IMR-90 (cell line): Measurements from ENCODE around the gene CHRNA1. TPM values are rescaled to one million over a fixed set of nuclear protein-coding genes. Genes with fewer than 3 reads are reported as not detected.

Experiments used
- ATAC-seq: fragments of 200-7000 bp; cut with Tn5 transposase; 2 replicates; pipeline ENCODE4 v1.9.1; 2020; ENCODE audit warnings: low read depth, mild to moderate bottlenecking, moderate library complexity
- BruUV-seq: library from RNA; stranded (reverse); fragments of 400-500 nt; replicated peaks from 2 replicates; lab custom pipeline; 2021; lab: Mats Ljungman, UMichigan
- CTCF ChIA-PET: fragments of 300-600 bp; formaldehyde crosslinking; extraction: SDS; loops from one replicate; lab custom pipeline; 2021; ENCODE audit warnings: antibody characterized with exemption; lab: Yijun Ruan, JAX
- POLR2A ChIA-PET: fragments of 300-600 bp; sonication (Branson Sonifier 250); formaldehyde crosslinking; loops from one replicate; lab custom pipeline; 2022; ENCODE audit warnings: antibody characterized with exemption; ENCODE audit not compliant: unreplicated experiment; lab: Charles Lee
- DNase-seq: peaks from one replicate; pipeline ENCODE4 v3.0.0; 2013
- H2AFZ ChIP-seq: replicated peaks from 2 replicates; pipeline ENCODE3; 2013; ENCODE audit warnings: low read length, mild to moderate bottlenecking; ENCODE audit not compliant: poor library complexity
- H2AK5ac ChIP-seq: 2 replicates; pipeline ENCODE4 v1.6.1; 2013; ENCODE audit warnings: low read depth, low read length, inconsistent platforms
- H2AK9ac ChIP-seq: replicated peaks from 2 replicates; pipeline ENCODE3; 2013; ENCODE audit warnings: mild to moderate bottlenecking, low read depth, low read length, moderate library complexity; ENCODE audit not compliant: poor library complexity
- H2BK120ac ChIP-seq: 2 replicates; pipeline ENCODE4 v1.6.1; 2013; ENCODE audit warnings: low read depth, low read length, inconsistent platforms
- H2BK15ac ChIP-seq: 3 replicates; pipeline ENCODE4 v1.6.1; 2013; ENCODE audit warnings: low read depth, low read length, inconsistent platforms
- H2BK20ac ChIP-seq: 2 replicates; pipeline ENCODE4 v1.6.1; 2013; ENCODE audit warnings: low read depth, mild to moderate bottlenecking, inconsistent platforms, low read length, moderate library complexity
- H2BK5ac ChIP-seq: 2 replicates; pipeline ENCODE4 v1.6.1; 2013; ENCODE audit warnings: mild to moderate bottlenecking, low read depth, low read length, inconsistent platforms; ENCODE audit not compliant: poor library complexity, severe bottlenecking
- H3K14ac ChIP-seq: replicated peaks from 2 replicates; pipeline ENCODE4 v1.6.1; 2013; ENCODE audit warnings: low read depth, low read length, inconsistent platforms
- H3K18ac ChIP-seq: 2 replicates; pipeline ENCODE4 v1.6.1; 2013; ENCODE audit warnings: low read depth, low read length, control low read depth
- H3K23ac ChIP-seq: 2 replicates; pipeline ENCODE4 v1.6.1; 2013; ENCODE audit warnings: low read depth, low read length, inconsistent platforms
- H3K27ac ChIP-seq: 2 replicates; pipeline ENCODE4 v1.5.1; 2013; ENCODE audit warnings: mild to moderate bottlenecking, control low read depth, low read length; ENCODE audit not compliant: insufficient read depth
- H3K27me3 ChIP-seq: 2 replicates; pipeline ENCODE4 v1.6.1; 2013; ENCODE audit warnings: low read length; ENCODE audit not compliant: control insufficient read depth, insufficient read depth
- H3K36me3 ChIP-seq: 2 replicates; pipeline ENCODE4 v1.6.1; 2013; ENCODE audit warnings: low read length, mixed read lengths; ENCODE audit not compliant: control insufficient read depth, insufficient read depth
- H3K4ac ChIP-seq: 2 replicates; pipeline ENCODE4 v1.6.1; 2013; ENCODE audit warnings: low read depth, low read length, inconsistent platforms
- H3K4me1 ChIP-seq: 2 replicates; pipeline ENCODE4 v1.6.1; 2013; ENCODE audit warnings: low read length, mixed read lengths; ENCODE audit not compliant: control insufficient read depth, insufficient read depth
- H3K4me2 ChIP-seq: 2 replicates; pipeline ENCODE4 v1.6.1; 2013; ENCODE audit warnings: low read depth, mild to moderate bottlenecking, control low read depth, low read length, moderate library complexity
- H3K4me3 ChIP-seq: 2 replicates; pipeline ENCODE4 v1.5.1; 2013; ENCODE audit warnings: low read depth, mild to moderate bottlenecking, control low read depth, low read length, moderate library complexity; ENCODE audit not compliant: insufficient read depth
- H3K56ac ChIP-seq: 2 replicates; pipeline ENCODE4 v1.6.1; 2013; ENCODE audit warnings: low read length, inconsistent platforms; ENCODE audit not compliant: insufficient read depth; ENCODE audit errors: extremely low read depth
- H3K79me1 ChIP-seq, 2 experiments: 2 replicates each; pipeline ENCODE4 v1.6.1; 2013; ENCODE audit warnings: low read length in 2 of 2, inconsistent platforms in 1 of 2, low read depth in 1 of 2
- H3K9ac ChIP-seq: 2 replicates; pipeline ENCODE4 v1.6.1; 2013; ENCODE audit warnings: low read depth, low read length, control low read depth
- H3K9me1 ChIP-seq: 2 replicates; pipeline ENCODE4 v1.6.1; 2013; ENCODE audit warnings: low read length, inconsistent platforms; ENCODE audit not compliant: insufficient read depth
- H3K9me3 ChIP-seq: 2 replicates; pipeline ENCODE4 v1.6.1; 2013; ENCODE audit warnings: low read length; ENCODE audit not compliant: control insufficient read depth, insufficient read depth
- H4K20me1 ChIP-seq: 2 replicates; pipeline ENCODE4 v1.6.1; 2013; ENCODE audit warnings: low read length, inconsistent platforms; ENCODE audit not compliant: insufficient read depth
- H4K5ac ChIP-seq: 2 replicates; pipeline ENCODE4 v1.6.1; 2013; ENCODE audit warnings: mild to moderate bottlenecking, low read depth, low read length, control low read depth
- H4K8ac ChIP-seq, 2 experiments: 2 replicates each; pipeline ENCODE4 v1.6.1; 2013; ENCODE audit warnings: low read depth in 2 of 2, low read length in 2 of 2, control low read depth in 1 of 2, inconsistent platforms in 1 of 2
- H4K91ac ChIP-seq: 2 replicates; pipeline ENCODE4 v1.6.1; 2013; ENCODE audit warnings: low read depth, low read length, inconsistent platforms; ENCODE audit not compliant: insufficient read depth
- BHLHE40 ChIP-seq: fragments of 150-350 bp; IDR thresholded peaks from 2 replicates; pipeline ENCODE4 v1.6.1; 2016; ENCODE audit warnings: mild to moderate bottlenecking, low read depth, low read length
- CHD1 ChIP-seq: IDR thresholded peaks from 2 replicates; pipeline ENCODE4 v1.6.1; 2012; ENCODE audit warnings: low read depth, low read length, improper control_type of control experiment
- FOS ChIP-seq: fragments of 150-350 bp; IDR thresholded peaks from 2 replicates; pipeline ENCODE4 v1.6.1; 2016; ENCODE audit warnings: low read depth, low read length
- MAZ ChIP-seq: IDR thresholded peaks from 2 replicates; pipeline ENCODE4 v1.6.1; 2012; ENCODE audit warnings: low read depth, mild to moderate bottlenecking, low read length, improper control_type of control experiment, moderate library complexity, borderline replicate concordance
- NFE2L2 ChIP-seq: fragments of 150-350 bp; IDR thresholded peaks from 2 replicates; pipeline ENCODE4 v1.6.1; 2016; ENCODE audit warnings: low read depth, mild to moderate bottlenecking, low read length
- POLR2A ChIP-seq: IDR thresholded peaks from 2 replicates; pipeline ENCODE4 v1.6.1; 2012; ENCODE audit warnings: mild to moderate bottlenecking, low read depth, low read length
- RAD21 ChIP-seq: IDR thresholded peaks from 2 replicates; pipeline ENCODE4 v1.6.1; 2012; ENCODE audit warnings: low read length, improper control_type of control experiment
- RFX5 ChIP-seq: IDR thresholded peaks from 2 replicates; pipeline ENCODE4 v1.8.0; 2012; ENCODE audit warnings: low read depth, mild to moderate bottlenecking, low read length, moderate library complexity
- WGBS, 2 experiments: methylation state at CpG; one replicate each; pipeline versions ENCODE4 v1.1.5 to v1.1.7; 2013; ENCODE audit warnings: missing lambda C conversion rate in 2 of 2; ENCODE audit not compliant: insufficient read length in 1 of 2; ENCODE audit errors: extremely low coverage in 2 of 2; 5-methylcytosine and 5-hydroxymethylcytosine counted together
- dilution Hi-C: fragments of 300-500 bp; cut with HindIII; formaldehyde crosslinking; loops from one replicate; pipeline ENCODE4 v1.14.3; 2018; ENCODE audit warnings: low sequenced_read_pairs; ENCODE audit not compliant: unreplicated experiment
- in situ Hi-C: fragments of 300-500 bp; cut with MboI; formaldehyde crosslinking; loops from 3 replicates; pipeline ENCODE4 v1.14.3; 2019; ENCODE audit warnings: low sequenced_read_pairs, inconsistent platforms, mixed read lengths
- intact Hi-C: fragments of 100-400 bp; cut with micrococcal nuclease; formaldehyde crosslinking; loops from 2 replicates; pipeline ENCODE4 v1.10.0; 2022
- polyA plus RNA-seq, 3 experiments: library from polyadenylated mRNA; depleted of rRNA; stranded (reverse); fragments of >200 nt; gene quantifications; 2 replicates each; pipeline ENCODE4 v1.2.3, GENCODE V29; 2012; ENCODE audit warnings: low replicate concordance in 1 of 3
- total RNA-seq: library from RNA; depleted of rRNA; stranded (reverse); fragments of >200 nt; gene quantifications from 2 replicates; pipeline ENCODE4 v1.2.3, GENCODE V29; 2012
- TF ChIP-seq, protein P1 (sequence below): fragments of 150-350 bp; IDR thresholded peaks from 2 replicates; pipeline ENCODE4 v1.6.1; 2017; ENCODE audit warnings: mild to moderate bottlenecking, antibody characterized with exemption, low read length, low read depth
- TF ChIP-seq, protein P2 (sequence below): conservative IDR thresholded peaks from 2 replicates; pipeline ENCODE4 v1.5.1; 2012; ENCODE audit warnings: mild to moderate bottlenecking, low read depth, low read length, improper control_type of control experiment

CHRNA1 gene
- total and polyA plus RNA-seq, 2 of the 4 experiments (the other 2 are of a cell fraction), result 0.75 to 0.90 TPM

DNA sequence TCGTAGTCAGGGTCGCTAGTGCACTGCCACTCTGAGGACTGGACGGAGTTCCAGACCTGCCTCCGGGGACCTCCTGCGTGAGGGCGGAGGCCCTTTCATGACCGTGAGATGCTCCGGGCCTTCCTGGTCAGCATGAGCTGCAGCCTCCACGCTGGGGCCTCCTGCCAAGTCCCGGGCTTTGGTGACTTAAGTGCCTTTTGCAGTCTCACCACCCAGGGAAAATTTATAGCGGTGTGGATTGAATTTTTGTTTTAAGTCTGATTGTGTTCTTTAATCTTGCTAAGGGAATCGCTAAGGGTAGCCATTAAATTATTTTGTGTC lies 33.6 kb downstream of the CHRNA1 start:
- Histone ChIP-seq H3K4me2 (no peak overlapping the region), H3K79me1 (no peaks in the 10 kb centered on the region), H2BK120ac (no peak overlapping the region), H3K14ac (no peak overlapping the region), H2BK15ac (no peak overlapping the region), H3K4me1 (no peaks in the 10 kb centered on the region), H2BK20ac (no peak overlapping the region), H3K9me1 (no peaks in the 10 kb centered on the region), H3K27ac (no peak overlapping the region), H3K27me3 (peaks cover 63% of the 10 kb centered on the region), H3K56ac (no peak overlapping the region), H2AK5ac (no peak overlapping the region), H4K91ac (no peak overlapping the region), H4K20me1 (no peaks in the 10 kb centered on the region), H3K4ac (no peak overlapping the region), H3K9ac (no peak overlapping the region), H4K8ac (no peak overlapping the region), H3K9me3 (no peaks in the 10 kb centered on the region; the same call in 1 of the 2 replicates), H3K23ac (no peak overlapping the region), H2AFZ (peak overlapping the region; percentile 80), H2BK5ac (no peak overlapping the region), H3K18ac (no peak overlapping the region), H2AK9ac (no peak overlapping the region), H3K36me3 (no peaks in the 10 kb centered on the region), H4K5ac (no peak overlapping the region), H3K4me3 (no peak overlapping the region)
- in situ Hi-C loops, result loop anchor here (25.0 kb wide), 1 partner anchor 1357 kb away; the partner anchor contains the start of genes EVX2, HOXD12 and HOXD13
- dilution Hi-C loops, result no loop called here
- intact Hi-C loops, result no loop called here
- ChIA-PET POLR2A (no interaction called here), CTCF (no interaction called here)
- DNase-seq (no peak), ATAC-seq (no peak)
- TF ChIP-seq RAD21 (no peak), BHLHE40 (no peak), MAZ (no peak), NFE2L2 (no peak), POLR2A (no peak), CHD1 (no peak), RFX5 (no peak), FOS (no peak)
- TF ChIP-seq, protein P1, sequence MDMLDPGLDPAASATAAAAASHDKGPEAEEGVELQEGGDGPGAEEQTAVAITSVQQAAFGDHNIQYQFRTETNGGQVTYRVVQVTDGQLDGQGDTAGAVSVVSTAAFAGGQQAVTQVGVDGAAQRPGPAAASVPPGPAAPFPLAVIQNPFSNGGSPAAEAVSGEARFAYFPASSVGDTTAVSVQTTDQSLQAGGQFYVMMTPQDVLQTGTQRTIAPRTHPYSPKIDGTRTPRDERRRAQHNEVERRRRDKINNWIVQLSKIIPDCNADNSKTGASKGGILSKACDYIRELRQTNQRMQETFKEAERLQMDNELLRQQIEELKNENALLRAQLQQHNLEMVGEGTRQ, result no peak
- TF ChIP-seq, protein P2, sequence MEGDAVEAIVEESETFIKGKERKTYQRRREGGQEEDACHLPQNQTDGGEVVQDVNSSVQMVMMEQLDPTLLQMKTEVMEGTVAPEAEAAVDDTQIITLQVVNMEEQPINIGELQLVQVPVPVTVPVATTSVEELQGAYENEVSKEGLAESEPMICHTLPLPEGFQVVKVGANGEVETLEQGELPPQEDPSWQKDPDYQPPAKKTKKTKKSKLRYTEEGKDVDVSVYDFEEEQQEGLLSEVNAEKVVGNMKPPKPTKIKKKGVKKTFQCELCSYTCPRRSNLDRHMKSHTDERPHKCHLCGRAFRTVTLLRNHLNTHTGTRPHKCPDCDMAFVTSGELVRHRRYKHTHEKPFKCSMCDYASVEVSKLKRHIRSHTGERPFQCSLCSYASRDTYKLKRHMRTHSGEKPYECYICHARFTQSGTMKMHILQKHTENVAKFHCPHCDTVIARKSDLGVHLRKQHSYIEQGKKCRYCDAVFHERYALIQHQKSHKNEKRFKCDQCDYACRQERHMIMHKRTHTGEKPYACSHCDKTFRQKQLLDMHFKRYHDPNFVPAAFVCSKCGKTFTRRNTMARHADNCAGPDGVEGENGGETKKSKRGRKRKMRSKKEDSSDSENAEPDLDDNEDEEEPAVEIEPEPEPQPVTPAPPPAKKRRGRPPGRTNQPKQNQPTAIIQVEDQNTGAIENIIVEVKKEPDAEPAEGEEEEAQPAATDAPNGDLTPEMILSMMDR, result no peak
- 80% methylated on average over 6 of the region's 12 CpGs; no CpG with 5 or more reads in 1 of the 2 experiments for WGBS, 2 experiments
- BruUV-seq, result no TSS peak
